DMS53 (cell line): ENCODE measurements around the gene DHRS2.

Experiments
- DNase-seq: peaks from one replicate; lab custom pipeline; 2025; lab: John Stamatoyannopoulos, UW

The DHRS2 gene

GRCh38 chr14:23612802-23613201, 23.4 kb upstream of the DHRS2 start:
- DNase-seq: peak; percentile 50

- peak; percentile 87 for DNase-seq
These were observed 22.7 kb upstream of the DHRS2 start for GRCh38 chr14:23613242-23614070.

GRCh38 chr14:23614395-23614828, 21.8 kb upstream of the DHRS2 start:
- no peak for DNase-seq

GRCh38 chr14:23615856-23616255, 20.3 kb upstream of the DHRS2 start:
- no peak for DNase-seq

- no peak for DNase-seq
These were observed 18.6 kb upstream of the DHRS2 start for GRCh38 chr14:23617539-23617938.

GRCh38 chr14:23618415-23618988, 17.7 kb upstream of the DHRS2 start:
- DNase-seq: no peak

- DNase-seq: no peak
These were observed 15.9 kb upstream of the DHRS2 start for GRCh38 chr14:23620177-23620702.

- DNase-seq: no peak
These were observed 14.8 kb upstream of the DHRS2 start for GRCh38 chr14:23621204-23621931.

- no peak for DNase-seq
These were observed 14.0 kb upstream of the DHRS2 start for GRCh38 chr14:23621932-23622730.

- DNase-seq: no peak
These were observed 13.2 kb upstream of the DHRS2 start for GRCh38 chr14:23622990-23623389.

- no peak for DNase-seq
These were observed 12.2 kb upstream of the DHRS2 start for GRCh38 chr14:23623962-23624361.

- peak; percentile 14 for DNase-seq
These were observed 11.2 kb upstream of the DHRS2 start for GRCh38 chr14:23624830-23625404.

- no peak for DNase-seq
These were observed 9.2 kb upstream of the DHRS2 start for GRCh38 chr14:23626946-23627345.

GRCh38 chr14:23627961-23628360, 8.2 kb upstream of the DHRS2 start:
- no peak for DNase-seq

GRCh38 chr14:23629204-23629603, 7.0 kb upstream of the DHRS2 start:
- no peak for DNase-seq

GRCh38 chr14:23629832-23630396, 6.2 kb upstream of the DHRS2 start:
- DNase-seq: peak; percentile 39

GRCh38 chr14:23630687-23631086, 5.5 kb upstream of the DHRS2 start:
- no peak for DNase-seq

- DNase-seq: no peak
These were observed 4.9 kb upstream of the DHRS2 start for GRCh38 chr14:23631234-23631633.

GRCh38 chr14:23631702-23632460, 4.3 kb upstream of the DHRS2 start:
- DNase-seq: peak; percentile 87

- DNase-seq: peak; percentile 33
These were observed 3.6 kb upstream of the DHRS2 start for GRCh38 chr14:23632461-23633159.
